SK-N-MC (cell line): Measurements from ENCODE around the gene CAPRIN1.

Experiments
- EZH2 ChIP-seq: fragments of 200-600 bp; sonication (generic); IDR thresholded peaks from one replicate; pipeline ENCODE4 v1.6.1; 2017; ENCODE audit warnings: antibody characterized with exemption
- POLR2AphosphoS5 ChIP-seq: IDR thresholded peaks from 2 replicates; pipeline ENCODE4 v1.6.1; 2012; ENCODE audit warnings: mild to moderate bottlenecking, low read depth, low read length, borderline replicate concordance

DNA sequence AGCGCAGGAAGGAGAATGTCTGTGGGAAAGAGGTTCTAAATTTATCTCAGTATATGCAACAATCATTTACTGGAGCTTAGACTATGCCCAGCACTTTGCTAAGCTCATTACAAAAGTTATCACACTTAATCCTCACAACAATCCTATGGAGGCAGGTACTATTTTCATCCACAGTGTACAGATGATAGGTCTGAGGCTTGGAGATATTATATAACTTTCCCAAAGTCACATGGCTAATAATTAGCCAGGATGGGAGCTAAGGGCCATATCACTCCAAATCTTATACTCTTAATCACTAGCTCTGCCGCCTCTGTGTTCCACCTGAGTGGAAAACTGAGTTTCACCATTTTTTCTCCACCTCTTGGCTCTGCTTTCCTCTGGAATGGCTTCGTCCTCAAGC is 47.3 kb upstream of the CAPRIN1 start:
- TF ChIP-seq EZH2 (no peak), POLR2AphosphoS5 (no peak)
